M059J (cell line): Measurements from ENCODE around the gene MAPKAPK5. TPM values are rescaled to one million over a fixed set of nuclear protein-coding genes. Genes with fewer than 3 reads are reported as not detected.
"Not testable (repeated sequence)": the region's sequence is repeated elsewhere in the genome, so short reads cannot be mapped to it uniquely, and the experiment has no call there.

Experiments
- DNase-seq: peaks from one replicate; pipeline ENCODE4 v3.0.0-alpha.2; 2012; ENCODE audit warnings: low read depth
- total RNA-seq: library from RNA; depleted of rRNA; stranded (reverse); fragments of >200 nt; shearing (Covaris generic); gene quantifications from 2 replicates; pipeline ENCODE4 v1.2.3, GENCODE V29; 2014

The MAPKAPK5 gene
- total RNA-seq, 1 experiment from 2014 or later: 38.8 TPM

GRCh38 chr12:111828338-111828979 lies 13.6 kb upstream of the MAPKAPK5 start:
- DNase-seq: no peak

- DNase-seq: not testable (repeated sequence)
Measured at GRCh38 chr12:111829635-111830034, 12.4 kb upstream of the MAPKAPK5 start.

DNA sequence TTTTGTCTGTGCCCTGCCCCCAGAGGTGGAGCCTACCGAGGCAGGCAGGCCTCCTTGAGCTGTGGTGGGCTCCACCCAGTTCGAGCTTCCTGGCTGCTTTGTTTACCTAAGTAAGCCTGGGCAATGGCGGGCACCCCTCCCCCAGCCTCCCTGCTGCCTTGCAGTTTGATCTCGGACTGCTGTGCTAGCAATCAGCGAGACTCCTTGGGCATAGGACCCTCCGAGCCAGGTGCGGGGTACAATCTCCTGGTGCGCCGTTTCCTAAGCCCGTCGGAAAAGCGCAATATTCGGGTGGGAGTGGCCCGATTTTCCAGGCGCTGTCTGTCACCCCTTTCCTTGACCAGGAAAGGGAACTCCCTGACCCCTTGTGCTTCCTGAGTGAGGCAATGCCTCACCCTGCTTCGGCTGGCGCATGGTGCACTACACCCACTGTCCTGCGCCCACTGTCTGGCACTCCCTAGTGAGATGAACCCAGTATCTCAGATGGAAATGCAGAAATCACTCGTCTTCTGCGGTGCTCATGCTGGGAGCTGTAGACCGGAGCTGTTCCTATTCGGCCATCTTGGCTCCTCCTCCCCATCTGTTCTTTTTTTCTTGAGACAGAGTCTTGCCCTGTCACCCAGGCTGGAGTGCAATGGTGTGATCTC lies 7.2 kb upstream of the MAPKAPK5 start:
- DNase-seq: not testable (repeated sequence)

DNA sequence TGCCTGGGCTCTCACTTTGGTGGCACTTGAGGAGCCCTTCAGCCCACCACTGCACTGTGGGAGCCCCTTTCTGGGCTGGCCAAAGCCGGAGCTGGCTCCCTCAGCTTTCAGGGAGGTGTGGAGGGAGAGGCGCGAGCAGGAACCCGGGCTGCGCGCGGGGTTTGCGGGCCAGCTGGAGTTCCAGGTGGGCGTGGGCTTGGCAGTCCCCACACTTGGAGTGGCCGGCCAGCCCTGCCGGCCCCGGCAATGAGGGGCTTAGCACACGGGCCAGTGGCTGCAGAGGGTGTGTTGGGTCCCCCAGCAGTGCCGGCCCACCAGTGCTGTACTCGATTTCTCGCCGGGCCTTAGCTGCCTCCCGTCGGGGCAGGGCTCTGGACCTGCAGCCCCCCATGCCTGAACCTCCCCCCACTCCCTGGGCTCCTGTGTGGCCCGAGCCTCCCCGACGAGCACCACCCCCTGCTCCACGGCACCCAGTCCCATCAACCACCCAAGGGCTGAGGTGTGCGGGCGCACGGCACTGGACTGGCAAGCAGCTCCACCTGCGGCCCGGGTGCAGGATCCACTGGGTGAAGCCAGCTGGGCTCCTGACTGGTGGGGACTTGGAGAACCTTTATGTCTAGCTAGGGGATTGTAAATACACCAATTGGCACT lies 6.4 kb upstream of the MAPKAPK5 start:
- not testable (repeated sequence) for DNase-seq

DNA sequence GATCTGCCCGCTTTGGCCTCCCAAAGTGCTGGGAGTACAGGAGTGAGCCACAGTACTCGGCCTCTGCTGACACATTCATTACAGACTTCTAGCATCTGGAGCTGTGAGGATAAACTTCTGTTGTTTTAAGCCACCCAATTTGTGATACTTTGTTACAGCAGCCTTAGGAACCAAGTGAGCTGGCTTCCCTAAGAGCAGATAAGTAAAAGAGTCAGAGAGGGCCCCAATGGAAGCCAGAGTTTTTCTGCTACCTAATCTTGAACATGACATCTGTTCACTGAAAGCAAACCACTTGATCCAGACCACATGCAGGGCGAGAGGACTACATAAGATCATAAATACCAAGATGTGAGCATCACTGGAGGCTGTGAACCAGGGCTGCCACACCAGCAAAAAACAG lies 3.7 kb upstream of the MAPKAPK5 start:
- no peak for DNase-seq

DNA sequence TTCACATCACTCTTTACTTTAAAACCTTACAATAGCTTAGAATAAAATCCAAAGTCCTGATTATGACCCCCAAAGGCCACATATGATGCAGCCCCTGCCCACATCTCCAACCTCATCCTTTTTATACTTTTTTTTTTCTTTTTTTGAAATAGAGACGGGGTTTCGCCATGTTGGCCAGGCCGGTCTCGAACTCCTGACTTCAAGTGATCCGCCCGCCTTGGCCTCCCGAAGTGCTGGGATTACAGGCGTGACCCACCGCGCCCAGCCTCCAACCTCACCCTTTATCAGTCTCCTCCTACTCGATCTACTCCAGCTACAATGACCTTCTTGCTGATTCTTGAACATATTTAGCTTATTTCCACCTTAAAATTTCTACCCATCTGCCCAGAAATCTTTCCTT lies 1.2 kb upstream of the MAPKAPK5 start:
- DNase-seq: no peak

DNA sequence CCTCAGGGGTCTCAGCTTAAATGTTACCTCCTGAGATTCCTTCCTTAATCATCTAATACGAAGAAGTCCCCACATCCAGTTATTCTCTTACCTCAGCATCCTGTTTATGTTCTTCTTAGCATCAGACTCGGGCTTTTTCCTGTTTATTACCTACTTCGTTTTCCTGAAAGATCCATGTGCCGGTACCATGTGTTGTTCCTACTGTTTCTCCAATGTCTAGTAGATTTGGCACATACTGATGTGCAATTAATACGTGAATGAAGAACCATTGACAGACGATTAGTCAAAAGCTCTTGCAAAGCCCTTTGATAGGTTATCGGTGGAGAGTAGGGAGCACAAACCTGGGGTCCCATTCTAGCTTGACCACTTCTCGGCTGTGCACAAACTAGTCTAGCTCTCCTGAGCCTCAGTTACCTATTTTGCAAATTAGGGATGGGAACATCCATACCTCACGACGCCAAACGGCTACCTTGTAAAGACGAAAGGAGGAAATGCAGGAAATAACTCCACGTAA lies 735 bp upstream of the MAPKAPK5 start:
- DNase-seq: peak; percentile 5

GRCh38 chr12:111842556-111843396 lies 748 bp downstream of the MAPKAPK5 start:
- DNase-seq: peak; percentile 27

DNA sequence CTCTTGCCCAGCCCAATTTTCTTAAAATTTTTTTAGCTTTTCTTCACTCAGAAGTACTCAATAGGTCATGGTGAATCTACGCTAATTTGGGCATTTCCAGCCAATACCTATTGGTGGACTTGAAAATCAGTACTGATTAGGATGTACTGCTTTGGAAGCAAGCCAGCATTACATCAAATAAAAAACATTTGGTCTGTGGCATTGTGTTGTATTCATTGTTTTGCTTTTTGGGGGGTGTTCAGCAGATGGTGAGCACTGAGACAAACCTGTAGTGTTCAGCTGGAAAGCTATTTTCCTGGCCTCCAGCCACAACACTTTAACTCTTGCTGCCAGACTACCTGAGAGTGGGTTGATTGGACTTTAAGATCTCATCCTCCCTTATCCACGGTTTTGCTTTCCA lies 4.0 kb downstream of the MAPKAPK5 start:
- DNase-seq: peak; percentile 3

- peak; percentile 64 for DNase-seq
Measured at GRCh38 chr12:111850526-111850925, 8.5 kb downstream of the MAPKAPK5 start.

GRCh38 chr12:111858186-111858585 lies 16.2 kb downstream of the MAPKAPK5 start:
- no peak for DNase-seq

GRCh38 chr12:111858778-111859177 lies 16.8 kb downstream of the MAPKAPK5 start:
- no peak for DNase-seq

DNA sequence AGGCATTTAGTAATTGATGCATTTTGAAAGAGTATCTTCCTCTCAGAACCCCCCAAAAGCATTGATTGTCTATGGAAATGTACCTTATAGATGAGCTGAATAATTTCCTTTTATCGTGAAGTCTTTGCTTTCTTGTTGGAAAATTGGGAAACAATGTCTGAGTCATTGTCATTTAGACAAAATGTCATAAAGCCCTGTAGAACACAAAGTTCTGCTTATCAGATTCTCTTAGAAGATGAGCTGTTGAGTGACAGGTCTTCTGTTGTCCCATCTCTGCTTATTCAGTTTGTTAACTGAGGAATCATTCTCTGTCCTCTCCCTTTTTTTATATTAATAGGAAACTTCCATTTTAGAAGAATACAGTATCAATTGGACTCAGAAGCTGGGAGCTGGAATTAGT lies 22.9 kb downstream of the MAPKAPK5 start:
- no peak for DNase-seq

DNA sequence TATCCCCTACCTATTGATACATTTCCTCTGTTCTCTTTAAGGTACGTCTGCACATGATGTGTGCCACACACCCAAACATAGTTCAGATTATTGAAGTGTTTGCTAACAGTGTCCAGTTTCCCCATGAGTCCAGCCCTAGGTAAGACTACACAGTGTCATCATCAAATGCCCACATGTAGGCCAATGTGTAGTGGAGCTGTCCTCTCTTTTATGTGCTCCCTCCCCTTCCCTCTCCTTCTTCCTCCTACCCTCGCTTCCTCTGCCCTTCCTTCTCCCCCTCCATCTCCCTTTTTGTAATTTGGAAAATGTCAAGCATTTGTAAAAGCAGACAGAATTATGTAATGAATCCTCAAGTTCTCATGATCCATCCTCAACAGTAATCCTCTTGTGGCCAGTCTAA lies 25.5 kb downstream of the MAPKAPK5 start:
- no peak for DNase-seq

- no peak for DNase-seq
Measured at GRCh38 chr12:111868676-111869588, 26.9 kb downstream of the MAPKAPK5 start.

DNA sequence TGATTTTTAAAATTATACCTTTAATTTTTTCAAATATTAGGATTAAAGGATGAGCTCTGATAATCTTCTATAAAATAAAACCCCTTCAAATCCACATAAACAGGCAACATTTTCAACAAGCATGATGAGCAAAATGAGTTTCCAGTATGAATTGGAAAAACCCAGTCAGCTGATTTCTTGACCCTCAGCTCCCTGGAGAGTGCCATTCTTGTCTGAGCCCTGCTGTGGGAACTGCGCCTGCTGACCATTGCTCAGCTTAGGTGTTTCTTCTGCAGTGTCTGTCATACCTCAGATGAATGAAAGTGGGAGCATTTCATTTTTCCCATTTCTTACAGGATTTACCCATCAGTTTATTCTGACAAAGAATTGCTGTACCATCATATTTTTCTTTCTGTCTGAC lies 27.6 kb downstream of the MAPKAPK5 start:
- no peak for DNase-seq

GRCh38 chr12:111870216-111870615 lies 28.2 kb downstream of the MAPKAPK5 start:
- no peak for DNase-seq

- DNase-seq: no peak
Measured at GRCh38 chr12:111870706-111871105, 28.7 kb downstream of the MAPKAPK5 start.

DNA sequence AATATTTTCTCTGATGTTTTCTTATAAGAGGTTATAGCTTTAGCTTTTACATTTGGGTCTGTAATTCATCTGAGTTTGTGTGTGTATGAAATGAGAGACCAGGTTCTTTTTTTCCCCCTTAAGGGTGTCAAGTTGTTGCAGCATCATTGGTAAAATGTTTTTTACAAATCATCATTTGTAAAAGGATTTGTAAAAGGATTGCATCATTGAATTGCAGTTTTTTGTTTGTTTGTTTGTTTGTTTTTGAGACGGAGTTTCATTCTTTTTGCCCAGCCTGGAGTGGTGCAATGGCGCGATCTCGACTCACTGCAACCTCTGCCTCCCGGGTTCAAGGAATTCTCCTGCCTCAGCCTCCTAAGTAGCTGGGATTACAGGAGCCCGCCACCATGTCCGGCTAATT lies 31.1 kb downstream of the MAPKAPK5 start:
- no peak for DNase-seq

- no peak for DNase-seq
Measured at GRCh38 chr12:111881716-111882115, 39.7 kb downstream of the MAPKAPK5 start.
